Activated CD8-positive, alpha-beta T cell treated with anti-CD3 and anti-CD28 coated beads for 36 hours (primary cell): ENCODE results near the gene CECR2. TPM values are rescaled to one million over a fixed set of nuclear protein-coding genes. Genes with fewer than 3 reads are reported as not detected.

Experiments used
- ATAC-seq: fragments of 200-7000 bp; cut with Tn5 transposase; one replicate; pipeline ENCODE4 v1.10.0; 2021; ENCODE audit warnings: mild to moderate bottlenecking, moderate library complexity
- CTCF ChIA-PET: fragments of 350-600 bp; sonication (Branson Sonifier 250); formaldehyde crosslinking; loops from one replicate; lab custom pipeline; 2021; ENCODE audit warnings: antibody characterized with exemption; lab: Charles Lee
- POLR2A ChIA-PET: fragments of 350-600 bp; sonication (Branson Sonifier 250); formaldehyde crosslinking; loops from one replicate; lab custom pipeline; 2021; ENCODE audit warnings: antibody characterized with exemption; lab: Charles Lee
- DNase-seq: peaks from one replicate; pipeline ENCODE4 v3.0.0-alpha.2; 2020
- H3K27ac Mint-ChIP-seq: one replicate; pipeline ENCODE4 v1.8.0; 2021; ENCODE audit warnings: mild to moderate bottlenecking, mixed read lengths
- H3K27me3 Mint-ChIP-seq: one replicate; pipeline ENCODE4 v1.8.0; 2021; ENCODE audit warnings: mixed read lengths
- H3K36me3 Mint-ChIP-seq: one replicate; pipeline ENCODE4 v1.8.0; 2021; ENCODE audit warnings: low read depth, mixed read lengths
- H3K4me1 Mint-ChIP-seq: one replicate; pipeline ENCODE4 v1.8.0; 2021; ENCODE audit warnings: low read depth, mixed read lengths
- H3K4me3 Mint-ChIP-seq: one replicate; pipeline ENCODE4 v1.8.0; 2021; ENCODE audit warnings: mild to moderate bottlenecking, moderate library complexity, mixed read lengths
- H3K9me3 Mint-ChIP-seq: one replicate; pipeline ENCODE4 v1.8.0; 2021; ENCODE audit warnings: mixed read lengths
- CTCF ChIP-seq: fragments of 200-600 bp; IDR thresholded peaks from one replicate; pipeline ENCODE4 v1.8.0; 2022; ENCODE audit warnings: antibody characterized with exemption, mild to moderate bottlenecking
- intact Hi-C: fragments of 100-400 bp; cut with micrococcal nuclease; formaldehyde crosslinking; loops from one replicate; pipeline ENCODE4 v1.10.0; 2022
- total RNA-seq, 2 experiments: library from RNA; stranded (reverse); gene quantifications; one replicate each; pipeline ENCODE4 v1.2.3, GENCODE V29; 2021

CECR2 gene
- total RNA-seq, 2 experiments from 2014 or later, result 0.11 to 0.16 TPM

- H3K4me1 Mint-ChIP-seq, result no peaks in the 10 kb centered on the region
- intact Hi-C loops, result no loop called here
- no peak for DNase-seq
- no peak for ATAC-seq
- no peaks in the 10 kb centered on the region for H3K27me3 Mint-ChIP-seq
- POLR2A ChIA-PET, result no interaction called here
- no peak overlapping the region for H3K4me3 Mint-ChIP-seq
- H3K27ac Mint-ChIP-seq, result no peak overlapping the region
- H3K9me3 Mint-ChIP-seq, result no peaks in the 10 kb centered on the region
- TF ChIP-seq CTCF, result no peak
- CTCF ChIA-PET, result no interaction called here
- H3K36me3 Mint-ChIP-seq, result no peaks in the 10 kb centered on the region
Measured at GRCh38 chr22:17576470-17576869, 207.2 kb downstream of the CECR2 start.

DNA sequence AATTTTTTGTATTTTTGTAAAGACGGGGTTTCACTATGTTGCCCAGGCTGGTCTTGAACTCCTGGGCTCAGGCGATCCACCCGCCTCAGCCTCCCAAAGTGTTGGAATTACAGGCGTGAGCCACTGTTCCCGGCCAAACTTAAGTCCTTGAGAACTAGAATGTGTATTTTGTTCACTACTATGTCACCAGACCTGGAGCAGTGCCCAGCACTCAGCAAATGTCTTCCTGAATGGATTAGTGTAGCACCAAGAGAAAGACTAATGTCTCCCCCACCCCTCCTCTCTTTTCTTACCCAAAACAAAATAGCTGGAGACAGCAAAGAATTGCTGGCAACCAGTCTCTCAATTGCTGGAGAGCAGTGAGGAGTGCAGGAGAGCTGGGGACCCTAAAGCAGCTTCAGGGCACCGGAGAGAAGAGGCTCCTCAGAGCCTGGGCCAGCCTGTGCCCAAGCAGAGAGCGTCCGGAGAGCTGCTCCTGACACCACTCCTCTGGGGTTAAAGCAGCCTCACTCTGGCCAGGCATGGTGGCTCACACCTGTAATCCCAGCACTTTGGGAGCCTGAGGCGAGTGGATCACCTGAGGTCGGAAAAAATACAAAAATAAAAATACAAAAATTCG lies 209.0 kb downstream of the CECR2 start:
- CTCF ChIA-PET, result no interaction called here
- no peak overlapping the region for H3K27ac Mint-ChIP-seq
- no peak for ATAC-seq

GRCh38 chr22:17579535-17579981 lies 210.3 kb downstream of the CECR2 start:
- DNase-seq (no peak), ATAC-seq (no peak)
- ChIA-PET CTCF (no interaction called here), POLR2A (no interaction called here)
- no peaks in the 10 kb centered on the region for H3K4me1 Mint-ChIP-seq
- no peak overlapping the region for H3K27ac Mint-ChIP-seq
- no peaks in the 10 kb centered on the region for H3K27me3 Mint-ChIP-seq
- intact Hi-C loops, result no loop called here
- no peak overlapping the region for H3K4me3 Mint-ChIP-seq
- no peaks in the 10 kb centered on the region for H3K9me3 Mint-ChIP-seq
- no peaks in the 10 kb centered on the region for H3K36me3 Mint-ChIP-seq
- TF ChIP-seq CTCF, result no peak

More for the DNA sequence above, 209.0 kb downstream of the CECR2 start:
- TF ChIP-seq CTCF, result no peak
- Mint-ChIP-seq H3K27me3 (no peaks in the 10 kb centered on the region), H3K9me3 (no peaks in the 10 kb centered on the region), H3K36me3 (no peaks in the 10 kb centered on the region), H3K4me1 (no peaks in the 10 kb centered on the region), H3K4me3 (no peak overlapping the region)
- no peak for DNase-seq
- intact Hi-C loops, result no loop called here
- POLR2A ChIA-PET, result interaction anchor here (0.6 kb wide), 1 partner anchor 132 kb away, joined by 3 read pairs; no protein-coding TSS in a partner anchor

GRCh38 chr22:17580441-17581031 lies 211.3 kb downstream of the CECR2 start:
- CTCF ChIA-PET, result no interaction called here
- POLR2A ChIA-PET, result no interaction called here
- no peak for DNase-seq
- intact Hi-C loops, result no loop called here
- no peaks in the 10 kb centered on the region for H3K27me3 Mint-ChIP-seq
- no peaks in the 10 kb centered on the region for H3K9me3 Mint-ChIP-seq
- no peak for ATAC-seq
- no peak for TF ChIP-seq CTCF
- H3K36me3 Mint-ChIP-seq, result no peaks in the 10 kb centered on the region
- no peak overlapping the region for H3K27ac Mint-ChIP-seq
- H3K4me3 Mint-ChIP-seq, result no peak overlapping the region
- no peaks in the 10 kb centered on the region for H3K4me1 Mint-ChIP-seq

- Mint-ChIP-seq H3K9me3 (no peaks in the 10 kb centered on the region), H3K4me1 (no peaks in the 10 kb centered on the region), H3K27ac (no peak overlapping the region), H3K4me3 (no peak overlapping the region), H3K27me3 (no peaks in the 10 kb centered on the region), H3K36me3 (no peaks in the 10 kb centered on the region)
- DNase-seq, result no peak
- POLR2A ChIA-PET, result interaction anchor here (0.7 kb wide), 1 partner anchor 175 kb away, joined by 6 read pairs; no protein-coding TSS in a partner anchor
- CTCF ChIA-PET, result no interaction called here
- ATAC-seq, result no peak
- intact Hi-C loops, result no loop called here
- no peak for TF ChIP-seq CTCF
Measured at GRCh38 chr22:17581056-17581455, 211.8 kb downstream of the CECR2 start.
